Tibial artery (tissue), 4 donors: ENCODE measurements around the gene PON3.

Experiments
- DNase-seq, 2 donors: peaks; one replicate each; pipeline ENCODE4 v3.0.0-alpha.2; 2019
- H3K27ac ChIP-seq, 2 donors: fragments of 200-600 bp; sonication (generic) in 1 of 2; 1 replicate in 1 of 2; 2 replicates in 1 of 2; pipeline ENCODE4 v1.5.1; 2018 to 2019; ENCODE audit warnings: mild to moderate bottlenecking in 1 of 2
- H3K27me3 ChIP-seq, 2 donors: fragments of 200-600 bp; sonication (generic) in 1 of 2; one replicate each; pipeline versions ENCODE4 v1.5.1 to v1.6.0; 2016 to 2019
- H3K36me3 ChIP-seq, 3 donors: fragments of 200-600 bp; sonication (generic) in 2 of 3; one replicate each; pipeline ENCODE4 v1.5.1; 2016 to 2019; ENCODE audit warnings: mild to moderate bottlenecking in 2 of 3
- H3K4me1 ChIP-seq, 4 donors: fragments of 200-600 bp; sonication (generic) in 2 of 4; 1 replicate in 3 of 4; 2 replicates in 1 of 4; pipeline ENCODE4 v1.5.1; 2016 to 2019
- H3K4me3 ChIP-seq, 2 donors: fragments of 200-600 bp; sonication (generic) in 1 of 2; 1 replicate in 1 of 2; 2 replicates in 1 of 2; pipeline ENCODE4 v1.5.1; 2018 to 2019; ENCODE audit warnings: mild to moderate bottlenecking in 2 of 2
- H3K9me3 ChIP-seq, 3 donors: fragments of 200-600 bp; sonication (generic) in 1 of 3; one replicate each; pipeline ENCODE4 v1.5.1; 2016 to 2019
- CTCF ChIP-seq, 2 experiments: fragments of 200-600 bp in 1 of 2; fragments of 450-650 bp in 1 of 2; IDR thresholded peaks; one replicate each; pipeline ENCODE4 v1.5.1; 2017 to 2019; ENCODE audit warnings: antibody characterized with exemption in 2 of 2, mild to moderate bottlenecking in 1 of 2, moderate library complexity in 1 of 2
- intact Hi-C: fragments of 100-400 bp; cut with DNase I; formaldehyde crosslinking; loops from one replicate; pipeline ENCODE4 v1.15.0; 2023; ENCODE audit warnings: low total_unique reads

Gene PON3

GRCh38 chr7:95367606-95368005, 28.6 kb downstream of the PON3 start:
- Histone ChIP-seq H3K4me1 (no peaks in the 10 kb centered on the region), H3K36me3 (no peaks in the 10 kb centered on the region), H3K27ac (no peak overlapping the region), H3K27me3 (no peaks in the 10 kb centered on the region), H3K9me3 (no peaks in the 10 kb centered on the region), H3K4me3 (no peak overlapping the region)
- DNase-seq, result no peak
- TF ChIP-seq CTCF (IDR thresholded peaks at IDR 0.05), result no peak
- intact Hi-C loops, result no loop called here

GRCh38 chr7:95365151-95365550, 31.0 kb downstream of the PON3 start:
- Histone ChIP-seq H3K27me3 (no peaks in the 10 kb centered on the region), H3K36me3 (no peaks in the 10 kb centered on the region), H3K4me3 (no peak overlapping the region), H3K27ac (no peak overlapping the region), H3K9me3 (no peaks in the 10 kb centered on the region), H3K4me1 (no peaks in the 10 kb centered on the region)
- intact Hi-C loops, result no loop called here
- no peak for DNase-seq
- no peak for TF ChIP-seq CTCF (IDR thresholded peaks at IDR 0.05)

GRCh38 chr7:95357623-95358022, 38.6 kb downstream of the PON3 start:
- H3K27ac ChIP-seq, result no peak overlapping the region
- no peak for DNase-seq
- TF ChIP-seq CTCF (IDR thresholded peaks at IDR 0.05), result no peak
- no peaks in the 10 kb centered on the region for H3K27me3 ChIP-seq
- peaks cover 0 to 7% (median 6%) of the 10 kb centered on the region in 3 donors for H3K9me3 ChIP-seq
- H3K4me3 ChIP-seq, result no peak overlapping the region
- intact Hi-C loops, result no loop called here
- H3K36me3 ChIP-seq, result no peaks in the 10 kb centered on the region
- no peaks in the 10 kb centered on the region for H3K4me1 ChIP-seq

- Histone ChIP-seq H3K4me1 (no peaks in the 10 kb centered on the region), H3K27ac (no peak overlapping the region), H3K4me3 (no peak overlapping the region), H3K9me3 (no peaks in the 10 kb centered on the region), H3K36me3 (no peaks in the 10 kb centered on the region), H3K27me3 (no peaks in the 10 kb centered on the region)
- no peak for TF ChIP-seq CTCF (IDR thresholded peaks at IDR 0.05)
- DNase-seq, result no peak
- intact Hi-C loops, result no loop called here
Measured at GRCh38 chr7:95342642-95343307, 53.4 kb downstream of the PON3 start.

GRCh38 chr7:95342029-95342428, 54.1 kb downstream of the PON3 start:
- Histone ChIP-seq H3K36me3 (no peaks in the 10 kb centered on the region), H3K4me1 (no peaks in the 10 kb centered on the region), H3K27me3 (no peaks in the 10 kb centered on the region), H3K9me3 (no peaks in the 10 kb centered on the region), H3K4me3 (no peak overlapping the region), H3K27ac (no peak overlapping the region)
- intact Hi-C loops, result no loop called here
- DNase-seq, result no peak
- TF ChIP-seq CTCF (IDR thresholded peaks at IDR 0.05), result no peak

- intact Hi-C loops, result no loop called here
- no peak overlapping the region for H3K4me3 ChIP-seq
- H3K4me1 ChIP-seq, result no peaks in the 10 kb centered on the region
- no peak for TF ChIP-seq CTCF (IDR thresholded peaks at IDR 0.05)
- no peaks in the 10 kb centered on the region for H3K36me3 ChIP-seq
- H3K9me3 ChIP-seq, result no peaks in the 10 kb centered on the region
- H3K27me3 ChIP-seq, result no peaks in the 10 kb centered on the region
- H3K27ac ChIP-seq, result no peak overlapping the region
- no peak for DNase-seq
Measured at GRCh38 chr7:95340491-95340890, 55.7 kb downstream of the PON3 start.
